GM18507 (cell line): ENCODE results near the gene LRFN4.

Experiments used
- DNase-seq: peaks from one replicate; pipeline ENCODE4 v3.0.0; 2011; ENCODE audit warnings: low read depth; ENCODE audit not compliant: insufficient read length; ENCODE audit errors: extremely low spot score
- FAIRE-seq: peaks from 2 replicates; lab custom pipeline; 2011; peaks lifted over from hg19 to GRCh38; lab: Jason Lieb, UNC

The LRFN4 gene

GRCh38 chr11:66907751-66908630 lies 51.1 kb downstream of the LRFN4 start:
- no peak for FAIRE-seq
- no peak for DNase-seq

- DNase-seq (no peak), FAIRE-seq (no peak)
Measured at GRCh38 chr11:66909181-66909580, 52.3 kb downstream of the LRFN4 start.

- FAIRE-seq (no peak), DNase-seq (no peak)
Measured at GRCh38 chr11:66910016-66910415, 53.2 kb downstream of the LRFN4 start.
